Skin of body (tissue), 3 donors: ENCODE data around the gene CFAP298. TPM values are rescaled to one million over a fixed set of nuclear protein-coding genes. Genes with fewer than 3 reads are reported as not detected.
"Not testable (repeated sequence)": the region's sequence is repeated elsewhere in the genome, so short reads cannot be mapped to it uniquely, and the experiment has no call there.

Experiments
- DNase-seq: peaks from one replicate; lab custom pipeline; 2025; lab: John Stamatoyannopoulos, UW
- small RNA-seq: library from RNA; depleted of rRNA; stranded (forward); fragments of <200 nt; gene quantifications from one replicate; pipeline ENCODE3, GENCODE V24; 2014; ENCODE audit warnings: low replicate concordance
- total RNA-seq: library from RNA; depleted of rRNA; stranded (reverse); fragments of >200 nt; gene quantifications from one replicate; pipeline ENCODE4 v1.2.3, GENCODE V29; 2014

The CFAP298 gene
- total RNA-seq, 1 donor from 2014 or later, result 18.7 TPM

DNA sequence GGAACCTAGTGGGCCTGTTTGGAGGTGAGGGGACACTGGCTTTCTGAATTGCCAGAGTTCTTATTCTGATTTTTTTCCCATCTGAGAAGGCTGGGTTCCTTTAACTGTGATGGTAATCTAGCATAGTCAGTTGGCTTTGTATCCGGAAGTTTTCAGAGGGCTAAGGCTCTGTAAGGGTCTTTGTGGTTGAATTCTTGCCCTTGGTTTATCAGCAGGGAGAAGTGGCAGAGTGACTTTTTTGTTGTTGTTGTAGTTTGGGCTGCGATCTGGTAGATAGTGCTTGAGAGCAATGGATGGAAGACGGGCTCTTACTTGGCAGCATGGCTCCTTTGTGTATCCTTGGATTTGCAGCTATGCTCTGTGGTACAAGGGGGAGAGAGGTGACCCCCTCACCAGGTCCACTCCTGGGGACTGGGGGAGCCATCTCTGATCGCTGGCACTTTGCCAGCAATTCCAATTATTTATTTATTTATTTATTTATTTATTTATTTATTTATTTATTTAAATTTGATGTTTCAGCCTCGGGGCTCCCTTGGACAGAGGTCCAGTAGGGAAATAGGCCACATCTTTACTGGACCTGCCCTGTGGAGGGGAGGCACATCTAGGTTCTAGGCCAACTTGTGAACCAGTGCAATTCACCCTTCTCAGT is 45.3 kb downstream of the CFAP298 start:
- no peak for DNase-seq

- no peak for DNase-seq
Measured at GRCh38 chr21:32565856-32566465, 46.2 kb downstream of the CFAP298 start.

GRCh38 chr21:32562915-32563314 is 49.3 kb downstream of the CFAP298 start:
- no peak for DNase-seq

- DNase-seq, result peak; percentile 63
Measured at GRCh38 chr21:32562426-32562825, 49.8 kb downstream of the CFAP298 start.

GRCh38 chr21:32561476-32561875 is 50.7 kb downstream of the CFAP298 start:
- DNase-seq, result not testable (repeated sequence)

DNA sequence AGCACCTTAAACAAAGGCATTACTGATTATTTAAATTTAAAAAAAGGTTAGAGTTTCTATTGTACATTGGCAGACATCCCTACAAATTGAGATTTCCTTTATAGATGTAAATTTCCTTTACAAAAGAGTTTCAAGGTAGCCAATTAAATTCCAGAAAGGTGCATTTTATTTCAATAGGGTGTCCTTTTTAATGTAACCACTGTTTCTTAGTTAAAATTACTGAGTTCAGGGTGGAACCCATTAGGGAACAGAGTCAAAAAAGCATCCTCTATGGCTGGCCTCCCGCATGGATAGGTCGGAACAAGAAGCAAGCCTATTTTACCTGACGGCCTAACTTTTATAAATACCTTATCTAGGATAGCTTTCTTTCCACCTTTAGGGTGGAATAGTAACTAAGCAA is 51.3 kb downstream of the CFAP298 start:
- no peak for DNase-seq

GRCh38 chr21:32559006-32559610 is 53.1 kb downstream of the CFAP298 start:
- no peak for DNase-seq

GRCh38 chr21:32558106-32558505 is 54.1 kb downstream of the CFAP298 start:
- DNase-seq, result no peak

DNA sequence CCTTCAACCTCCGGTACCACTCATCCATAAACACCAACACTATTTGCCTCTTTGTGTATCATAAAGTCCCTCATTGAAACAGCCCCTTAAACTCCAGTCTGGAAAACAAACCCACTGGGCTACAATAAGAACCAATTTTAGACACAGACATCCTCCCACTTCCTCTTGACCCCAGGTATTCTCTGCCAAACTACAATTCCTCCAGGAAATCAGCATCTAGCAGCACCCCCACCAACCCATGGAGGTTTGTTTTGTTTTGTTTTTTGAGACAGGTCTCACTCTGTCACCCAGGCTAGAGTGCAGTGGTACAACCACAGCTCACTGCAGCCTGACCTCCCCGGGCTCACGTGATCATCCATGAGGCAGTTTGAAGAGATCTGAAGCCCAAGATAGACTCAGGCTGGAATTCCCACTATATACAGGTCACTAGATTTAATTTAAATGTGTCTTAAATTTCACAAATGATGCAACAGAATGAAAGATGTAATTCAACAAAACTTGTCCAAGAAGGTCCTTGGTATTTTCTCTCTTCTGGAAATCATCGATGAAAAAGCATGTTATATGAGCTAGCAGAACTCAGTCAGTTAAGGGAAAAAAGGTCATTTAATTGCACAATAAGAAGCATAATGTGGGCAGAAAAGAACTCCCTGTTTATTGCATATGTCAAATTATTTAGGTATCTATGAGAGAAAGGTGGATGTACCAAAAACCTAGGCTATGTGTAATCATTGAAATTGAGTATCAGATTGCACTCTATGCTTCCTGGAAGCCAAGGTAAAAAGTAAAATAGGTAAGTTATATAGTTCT is 57.1 kb downstream of the CFAP298 start:
- no peak for DNase-seq

DNA sequence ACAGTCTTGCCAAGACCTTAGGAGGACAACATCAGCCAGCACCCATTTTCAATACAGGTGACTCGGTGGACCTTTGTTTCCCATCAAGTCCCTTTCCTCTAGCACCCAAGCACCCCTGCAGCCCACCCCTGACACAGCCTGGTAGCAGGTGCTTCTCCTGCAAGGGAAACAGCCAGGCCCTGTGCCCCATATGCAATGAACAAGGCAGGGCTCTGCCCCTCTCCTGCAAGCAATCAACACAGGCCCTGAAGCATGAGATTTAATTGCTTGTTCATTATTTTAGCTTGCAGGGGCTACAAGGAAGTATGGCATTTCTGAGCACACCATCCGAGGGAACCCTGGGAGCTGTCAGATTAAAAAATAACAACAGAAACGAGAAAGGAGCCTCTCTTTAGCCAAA is 62.3 kb downstream of the CFAP298 start:
- DNase-seq, result no peak

DNA sequence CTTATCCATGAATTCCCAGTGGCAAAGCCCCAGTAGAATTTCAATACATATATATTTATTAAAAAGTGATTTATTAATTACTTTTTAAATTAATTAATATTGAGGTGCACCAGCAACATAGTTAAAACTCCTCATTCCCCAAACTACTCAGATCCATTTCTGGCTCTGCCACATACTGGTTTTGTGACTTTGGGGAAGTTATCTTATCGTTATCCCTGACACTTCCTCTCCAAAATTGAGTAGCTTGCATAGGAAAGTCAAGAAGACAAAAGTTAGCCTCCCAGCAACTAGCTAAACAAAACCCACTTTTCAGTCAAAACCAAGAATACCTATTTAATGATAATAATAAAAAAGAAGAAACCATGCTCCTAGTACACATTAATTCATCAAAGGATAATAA is 62.7 kb downstream of the CFAP298 start:
- no peak for DNase-seq

Small RNA genes lying within 50 kb of the gene (small RNA-seq; reads per million reads assigned to genes)
- 0.19 reads per million for gene RNA5SP490

Other genes starting within 250 kb of the CFAP298 start
- gene URB1, start 219.4 kb downstream of the CFAP298 start, total RNA-seq, result 17.7 TPM
- gene EVA1C, start 199.7 kb downstream of the CFAP298 start, total RNA-seq, result 5.3 TPM
- 0.79 TPM for gene TCP10L, start 26.9 kb downstream of the CFAP298 start, total RNA-seq
- gene SYNJ1, start 115.6 kb upstream of the CFAP298 start, total RNA-seq, result 6.6 TPM
- 51.5 TPM for gene PAXBP1, start 159.4 kb upstream of the CFAP298 start, total RNA-seq